Esophagus muscularis mucosa (tissue), 4 donors: ENCODE results near the gene JDP2. TPM values are rescaled to one million over a fixed set of nuclear protein-coding genes. Genes with fewer than 3 reads are reported as not detected.

Source experiments
- DNase-seq: peaks from one replicate; pipeline ENCODE4 v3.0.0-alpha.2; 2017; ENCODE audit errors: extremely low spot score
- H3K27ac ChIP-seq, 4 donors: fragments of 200-600 bp; sonication (generic); replicated peaks in 1 of 4; 1 replicate in 3 of 4; 2 replicates in 1 of 4; pipeline ENCODE4 v1.5.1; 2016 to 2019; ENCODE audit warnings: mild to moderate bottlenecking in 1 of 4
- H3K27me3 ChIP-seq, 4 donors: fragments of 200-600 bp; sonication (generic); one replicate each; pipeline versions ENCODE4 v1.5.1 to v1.6.0; 2016 to 2019
- H3K36me3 ChIP-seq, 4 donors: fragments of 200-600 bp; sonication (generic); one replicate each; pipeline ENCODE4 v1.5.1; 2016 to 2019
- H3K4me1 ChIP-seq, 4 donors: fragments of 200-600 bp; sonication (generic); one replicate each; pipeline ENCODE4 v1.5.1; 2016 to 2019
- H3K4me3 ChIP-seq, 4 donors: fragments of 200-600 bp; sonication (generic); 1 replicate in 2 of 4; 2 replicates in 2 of 4; pipeline ENCODE4 v1.5.1; 2016 to 2019; ENCODE audit warnings: mild to moderate bottlenecking in 4 of 4, moderate library complexity in 1 of 4
- H3K9me3 ChIP-seq, 4 donors: fragments of 200-600 bp; sonication (generic); 1 replicate in 3 of 4; 2 replicates in 1 of 4; pipeline ENCODE4 v1.5.1; 2016 to 2019
- EP300 ChIP-seq: sonication (generic); formaldehyde crosslinking; IDR thresholded peaks from one replicate; pipeline ENCODE4 v1.6.1; 2017; ENCODE audit warnings: antibody characterized with exemption
- POLR2A ChIP-seq: fragments of 450-650 bp; IDR thresholded peaks from one replicate; pipeline ENCODE4 v1.6.1; 2017; ENCODE audit warnings: antibody characterized with exemption, moderate library complexity, mild to moderate bottlenecking, low read depth
- POLR2AphosphoS5 ChIP-seq, 2 donors: sonication (generic); formaldehyde crosslinking; IDR thresholded peaks; one replicate each; pipeline ENCODE4 v1.6.1; 2017; ENCODE audit warnings: antibody characterized with exemption in 2 of 2
- WGBS: methylation state at CpG from one replicate; pipeline ENCODE4 v1.1.5; 2018; 5-methylcytosine and 5-hydroxymethylcytosine counted together
- intact Hi-C: fragments of 100-400 bp; cut with DNase I; formaldehyde crosslinking; loops from one replicate; pipeline ENCODE4 v1.15.1; 2023
- total RNA-seq, 4 donors: library from RNA; depleted of rRNA; stranded (reverse); fragments of >200 nt; gene quantifications; one replicate each; pipeline versions ENCODE4 v1.1.0 to v1.2.1, GENCODE V29; 2016
- TF ChIP-seq, protein P1 (sequence below), 3 experiments: fragments of 200-600 bp in 2 of 3; fragments of 450-650 bp in 1 of 3; sonication (generic) in 2 of 3; IDR thresholded peaks; one replicate each; pipeline ENCODE4 v1.5.1; 2017 to 2019; ENCODE audit warnings: antibody characterized with exemption in 3 of 3, mild to moderate bottlenecking in 2 of 3, moderate library complexity in 1 of 3

Gene JDP2
- total RNA-seq, 4 donors from 2014 or later, result 50.5 to 94.5 (median 78.3) TPM

DNA sequence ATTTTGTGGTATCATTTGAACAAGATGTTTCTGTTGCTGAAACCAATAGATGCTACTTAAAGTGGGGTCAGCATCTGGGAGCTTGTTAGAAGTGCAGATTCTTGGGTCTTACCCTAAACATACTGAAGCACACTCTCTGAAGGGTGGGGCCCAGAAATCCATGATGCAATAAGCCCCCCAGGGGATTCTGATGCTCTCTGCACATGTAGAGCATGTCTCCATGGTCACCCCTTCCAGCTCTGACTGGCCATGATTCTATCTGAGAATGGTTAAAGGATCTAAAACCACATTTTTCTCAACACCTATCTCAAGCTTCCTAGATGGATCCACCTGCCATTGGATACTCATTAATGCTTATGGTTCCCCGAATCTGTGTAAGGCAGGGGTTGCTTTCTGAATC, 20.4 kb downstream of the JDP2 start:
- Histone ChIP-seq H3K4me3 (no peak overlapping the region), H3K4me1 (peaks cover 66 to 91% (median 76%) of the 10 kb centered on the region in 4 donors), H3K9me3 (no peaks in the 10 kb centered on the region), H3K27ac (peak overlapping the region in 3 of 4 donors; percentile 7 to 77 (median 76)), H3K36me3 (peaks cover 0 to 48% (median 12%) of the 10 kb centered on the region in 4 donors), H3K27me3 (no peaks in the 10 kb centered on the region)
- intact Hi-C loops, result no loop called here
- TF ChIP-seq POLR2AphosphoS5 (IDR thresholded peaks at IDR 0.05) (no peak), EP300 (no peak), POLR2A (no peak)
- TF ChIP-seq, protein P1, sequence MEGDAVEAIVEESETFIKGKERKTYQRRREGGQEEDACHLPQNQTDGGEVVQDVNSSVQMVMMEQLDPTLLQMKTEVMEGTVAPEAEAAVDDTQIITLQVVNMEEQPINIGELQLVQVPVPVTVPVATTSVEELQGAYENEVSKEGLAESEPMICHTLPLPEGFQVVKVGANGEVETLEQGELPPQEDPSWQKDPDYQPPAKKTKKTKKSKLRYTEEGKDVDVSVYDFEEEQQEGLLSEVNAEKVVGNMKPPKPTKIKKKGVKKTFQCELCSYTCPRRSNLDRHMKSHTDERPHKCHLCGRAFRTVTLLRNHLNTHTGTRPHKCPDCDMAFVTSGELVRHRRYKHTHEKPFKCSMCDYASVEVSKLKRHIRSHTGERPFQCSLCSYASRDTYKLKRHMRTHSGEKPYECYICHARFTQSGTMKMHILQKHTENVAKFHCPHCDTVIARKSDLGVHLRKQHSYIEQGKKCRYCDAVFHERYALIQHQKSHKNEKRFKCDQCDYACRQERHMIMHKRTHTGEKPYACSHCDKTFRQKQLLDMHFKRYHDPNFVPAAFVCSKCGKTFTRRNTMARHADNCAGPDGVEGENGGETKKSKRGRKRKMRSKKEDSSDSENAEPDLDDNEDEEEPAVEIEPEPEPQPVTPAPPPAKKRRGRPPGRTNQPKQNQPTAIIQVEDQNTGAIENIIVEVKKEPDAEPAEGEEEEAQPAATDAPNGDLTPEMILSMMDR (IDR thresholded peaks at IDR 0.05), result no peak
- WGBS, result 78% methylated on average over 1 of the region's 1 CpG
- DNase-seq, result no peak

- TF ChIP-seq POLR2A (no peak), EP300 (no peak), POLR2AphosphoS5 (IDR thresholded peaks at IDR 0.05) (no peak)
- peaks cover 67 to 91% (median 76%) of the 10 kb centered on the region in 4 donors for H3K4me1 ChIP-seq
- WGBS, result 18% methylated on average over 2 of the region's 2 CpGs
- H3K4me3 ChIP-seq, result no peak overlapping the region
- H3K36me3 ChIP-seq, result peaks cover 0 to 45% (median 12%) of the 10 kb centered on the region in 4 donors
- DNase-seq, result no peak
- peak overlapping the region; percentile 76 to 87 (median 79) for H3K27ac ChIP-seq
- intact Hi-C loops, result no loop called here
- H3K9me3 ChIP-seq, result no peaks in the 10 kb centered on the region
- H3K27me3 ChIP-seq, result no peaks in the 10 kb centered on the region
Measured at GRCh38 chr14:75449036-75449435, 21.2 kb downstream of the JDP2 start.

- WGBS, result 31% methylated on average over 4 of the region's 4 CpGs
- DNase-seq, result no peak
- Histone ChIP-seq H3K4me3 (no peak overlapping the region), H3K9me3 (no peaks in the 10 kb centered on the region), H3K27ac (peak overlapping the region; percentile 76 to 87 (median 79)), H3K4me1 (peaks cover 67 to 91% (median 77%) of the 10 kb centered on the region in 4 donors), H3K36me3 (peaks cover 0 to 38% (median 9%) of the 10 kb centered on the region in 4 donors), H3K27me3 (no peaks in the 10 kb centered on the region)
- TF ChIP-seq POLR2A, result no peak
- no peak for TF ChIP-seq POLR2AphosphoS5 (IDR thresholded peaks at IDR 0.05)
- TF ChIP-seq, protein P1 (IDR thresholded peaks at IDR 0.05), result no peak
- no peak for TF ChIP-seq EP300
- intact Hi-C loops, result no loop called here
Measured at GRCh38 chr14:75449696-75450095, 21.9 kb downstream of the JDP2 start.

DNA sequence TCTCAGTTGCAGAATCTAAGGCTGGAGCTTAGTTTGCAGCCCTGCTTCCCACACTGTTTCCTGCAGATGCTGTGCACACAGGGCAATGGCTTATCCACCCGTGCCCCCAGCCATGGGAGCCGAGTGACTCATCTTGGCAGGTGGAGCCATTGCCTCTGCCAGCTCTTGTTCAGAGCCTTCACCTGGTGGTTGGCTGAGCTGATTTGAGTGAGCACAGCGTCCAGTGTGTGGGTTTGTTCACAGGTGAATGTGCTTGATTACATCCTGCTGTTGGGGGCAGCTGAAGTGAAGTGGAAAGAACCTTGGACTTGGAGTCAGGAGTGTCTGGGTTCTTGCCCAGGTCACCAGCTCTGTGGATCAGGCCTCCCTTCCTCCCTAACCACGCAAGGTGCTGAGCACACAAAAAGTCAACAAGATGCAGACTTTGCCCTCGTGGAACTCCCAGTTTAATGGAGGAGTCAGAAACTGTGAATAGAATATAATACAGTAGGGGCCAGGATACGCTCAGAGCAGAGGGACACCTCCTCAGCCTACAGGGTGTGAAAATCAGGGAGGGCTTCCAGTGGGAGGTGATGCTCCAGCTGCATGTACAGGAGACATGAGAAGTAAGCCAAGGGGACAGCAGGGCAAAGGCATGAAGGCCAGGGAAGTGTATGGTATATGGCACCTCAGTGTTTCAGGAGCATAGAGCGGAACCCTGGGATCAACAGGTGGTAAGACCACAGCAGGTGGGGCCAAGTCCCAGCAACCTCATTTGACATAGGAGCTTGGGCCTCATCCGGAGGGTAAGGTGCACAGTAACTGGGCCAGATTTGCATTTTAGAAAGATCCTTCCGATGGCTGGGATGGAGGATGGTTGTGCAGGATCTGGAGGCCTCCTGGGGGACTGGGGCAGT, 22.8 kb downstream of the JDP2 start:
- no peak for DNase-seq
- Histone ChIP-seq H3K4me3 (no peak overlapping the region), H3K4me1 (peaks cover 76 to 95% (median 83%) of the 10 kb centered on the region in 4 donors), H3K27ac (peak overlapping the region; percentile 76 to 87 (median 79)), H3K36me3 (peaks cover 0 to 29% (median 2%) of the 10 kb centered on the region in 4 donors), H3K27me3 (no peaks in the 10 kb centered on the region), H3K9me3 (no peaks in the 10 kb centered on the region)
- WGBS, result 70% methylated on average over 7 of the region's 9 CpGs
- TF ChIP-seq EP300, result no peak
- no peak for TF ChIP-seq POLR2A
- peak; percentile 58 to 75 for TF ChIP-seq POLR2AphosphoS5 (IDR thresholded peaks at IDR 0.05)
- intact Hi-C loops, result no loop called here

DNA sequence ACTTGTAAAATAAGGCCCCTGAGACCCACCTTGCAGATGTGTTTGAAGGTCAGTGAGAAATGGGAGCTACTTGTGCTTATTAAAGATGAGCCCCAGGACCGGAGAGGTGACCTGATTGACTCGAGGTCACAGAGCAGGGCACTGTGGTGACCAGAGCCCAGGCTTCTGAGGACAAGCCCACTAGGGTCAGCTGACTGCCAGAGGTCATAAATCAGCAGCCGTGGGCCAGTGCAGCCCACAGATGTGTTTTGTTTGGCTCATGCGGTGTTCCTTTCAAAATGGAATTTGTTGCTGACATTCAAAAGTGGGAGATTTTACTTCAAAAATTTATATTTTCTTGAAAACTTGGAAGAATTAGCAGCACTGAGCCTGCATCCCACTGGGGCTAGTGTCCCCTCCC, 24.5 kb downstream of the JDP2 start:
- DNase-seq, result no peak
- Histone ChIP-seq H3K4me3 (no peak overlapping the region), H3K9me3 (no peaks in the 10 kb centered on the region), H3K36me3 (peaks cover 0 to 16% (median 0%) of the 10 kb centered on the region in 4 donors), H3K27ac (peak overlapping the region; percentile 76 to 87 (median 79)), H3K27me3 (no peaks in the 10 kb centered on the region), H3K4me1 (peaks cover 93 to 100% (median 99%) of the 10 kb centered on the region in 4 donors)
- intact Hi-C loops, result no loop called here
- 31% methylated on average over 4 of the region's 4 CpGs for WGBS
- TF ChIP-seq EP300, result no peak
- TF ChIP-seq POLR2AphosphoS5 (IDR thresholded peaks at IDR 0.05), result no peak
- no peak for TF ChIP-seq POLR2A
- TF ChIP-seq, protein P1 (IDR thresholded peaks at IDR 0.05), result no peak
